ENCODE results near the gene CALD1.

DNA sequence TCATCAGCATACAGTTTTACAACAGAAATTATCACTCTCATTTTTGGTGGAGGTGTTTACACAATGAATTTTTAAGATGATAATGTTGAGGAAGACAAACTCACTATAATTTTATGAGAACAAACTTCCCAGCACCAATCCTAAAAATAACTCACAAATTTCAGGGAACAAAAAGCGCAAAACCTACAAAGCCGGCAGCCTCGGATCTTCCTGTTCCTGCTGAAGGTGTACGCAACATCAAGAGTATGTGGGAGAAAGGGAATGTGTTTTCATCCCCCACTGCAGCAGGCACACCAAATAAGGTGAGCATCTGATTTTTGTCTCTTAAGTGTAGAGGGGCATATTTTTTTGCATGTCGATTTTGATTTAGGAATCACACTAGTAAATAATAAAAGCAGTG, 180.4 kb downstream of the CALD1 start:
- TF ChIP-seq POLR2A (IDR thresholded peaks at IDR 0.05): no peak
- TF ChIP-seq, protein P1, sequence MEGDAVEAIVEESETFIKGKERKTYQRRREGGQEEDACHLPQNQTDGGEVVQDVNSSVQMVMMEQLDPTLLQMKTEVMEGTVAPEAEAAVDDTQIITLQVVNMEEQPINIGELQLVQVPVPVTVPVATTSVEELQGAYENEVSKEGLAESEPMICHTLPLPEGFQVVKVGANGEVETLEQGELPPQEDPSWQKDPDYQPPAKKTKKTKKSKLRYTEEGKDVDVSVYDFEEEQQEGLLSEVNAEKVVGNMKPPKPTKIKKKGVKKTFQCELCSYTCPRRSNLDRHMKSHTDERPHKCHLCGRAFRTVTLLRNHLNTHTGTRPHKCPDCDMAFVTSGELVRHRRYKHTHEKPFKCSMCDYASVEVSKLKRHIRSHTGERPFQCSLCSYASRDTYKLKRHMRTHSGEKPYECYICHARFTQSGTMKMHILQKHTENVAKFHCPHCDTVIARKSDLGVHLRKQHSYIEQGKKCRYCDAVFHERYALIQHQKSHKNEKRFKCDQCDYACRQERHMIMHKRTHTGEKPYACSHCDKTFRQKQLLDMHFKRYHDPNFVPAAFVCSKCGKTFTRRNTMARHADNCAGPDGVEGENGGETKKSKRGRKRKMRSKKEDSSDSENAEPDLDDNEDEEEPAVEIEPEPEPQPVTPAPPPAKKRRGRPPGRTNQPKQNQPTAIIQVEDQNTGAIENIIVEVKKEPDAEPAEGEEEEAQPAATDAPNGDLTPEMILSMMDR (IDR thresholded peaks at IDR 0.05): no peak
